ENCODE results near the gene HOXD10.
A peak's percentile ranks its signal among the peaks of the same experiment; 100 is the strongest.

Gene HOXD10

DNA sequence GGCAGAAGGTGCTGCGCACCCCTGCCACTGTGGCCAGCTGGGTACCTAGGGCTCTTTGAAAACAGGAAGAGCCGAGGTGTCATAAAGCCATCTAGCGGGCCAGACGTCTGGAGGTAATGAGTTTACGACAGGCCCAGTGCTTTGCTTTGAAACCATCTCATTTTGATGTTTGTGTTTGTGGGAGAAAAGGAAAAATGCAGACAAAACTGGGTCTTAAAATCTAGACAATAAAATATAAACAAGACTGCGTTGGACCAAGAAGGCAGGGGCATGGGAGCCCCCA, 9.1 kb downstream of the HOXD10 start:
- Histone ChIP-seq H3K36me3 (no peaks in the 10 kb centered on the region), H3K9me3 (ENCODE audit: severe bottlenecking) (peaks cover 17% of the 10 kb centered on the region), H3K27me3 (ENCODE audit: insufficient read depth, low read depth, severe bottlenecking) (peaks cover 94% of the 10 kb centered on the region), H3K4me3 (ENCODE audit: low read depth, low read length) (no peak overlapping the region), H3K27ac (no peak overlapping the region)
- TF ChIP-seq, protein P1, sequence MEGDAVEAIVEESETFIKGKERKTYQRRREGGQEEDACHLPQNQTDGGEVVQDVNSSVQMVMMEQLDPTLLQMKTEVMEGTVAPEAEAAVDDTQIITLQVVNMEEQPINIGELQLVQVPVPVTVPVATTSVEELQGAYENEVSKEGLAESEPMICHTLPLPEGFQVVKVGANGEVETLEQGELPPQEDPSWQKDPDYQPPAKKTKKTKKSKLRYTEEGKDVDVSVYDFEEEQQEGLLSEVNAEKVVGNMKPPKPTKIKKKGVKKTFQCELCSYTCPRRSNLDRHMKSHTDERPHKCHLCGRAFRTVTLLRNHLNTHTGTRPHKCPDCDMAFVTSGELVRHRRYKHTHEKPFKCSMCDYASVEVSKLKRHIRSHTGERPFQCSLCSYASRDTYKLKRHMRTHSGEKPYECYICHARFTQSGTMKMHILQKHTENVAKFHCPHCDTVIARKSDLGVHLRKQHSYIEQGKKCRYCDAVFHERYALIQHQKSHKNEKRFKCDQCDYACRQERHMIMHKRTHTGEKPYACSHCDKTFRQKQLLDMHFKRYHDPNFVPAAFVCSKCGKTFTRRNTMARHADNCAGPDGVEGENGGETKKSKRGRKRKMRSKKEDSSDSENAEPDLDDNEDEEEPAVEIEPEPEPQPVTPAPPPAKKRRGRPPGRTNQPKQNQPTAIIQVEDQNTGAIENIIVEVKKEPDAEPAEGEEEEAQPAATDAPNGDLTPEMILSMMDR (IDR thresholded peaks at IDR 0.05; ENCODE audit: low read depth, low read length), result no peak
- DNase-seq, result no peak

DNA sequence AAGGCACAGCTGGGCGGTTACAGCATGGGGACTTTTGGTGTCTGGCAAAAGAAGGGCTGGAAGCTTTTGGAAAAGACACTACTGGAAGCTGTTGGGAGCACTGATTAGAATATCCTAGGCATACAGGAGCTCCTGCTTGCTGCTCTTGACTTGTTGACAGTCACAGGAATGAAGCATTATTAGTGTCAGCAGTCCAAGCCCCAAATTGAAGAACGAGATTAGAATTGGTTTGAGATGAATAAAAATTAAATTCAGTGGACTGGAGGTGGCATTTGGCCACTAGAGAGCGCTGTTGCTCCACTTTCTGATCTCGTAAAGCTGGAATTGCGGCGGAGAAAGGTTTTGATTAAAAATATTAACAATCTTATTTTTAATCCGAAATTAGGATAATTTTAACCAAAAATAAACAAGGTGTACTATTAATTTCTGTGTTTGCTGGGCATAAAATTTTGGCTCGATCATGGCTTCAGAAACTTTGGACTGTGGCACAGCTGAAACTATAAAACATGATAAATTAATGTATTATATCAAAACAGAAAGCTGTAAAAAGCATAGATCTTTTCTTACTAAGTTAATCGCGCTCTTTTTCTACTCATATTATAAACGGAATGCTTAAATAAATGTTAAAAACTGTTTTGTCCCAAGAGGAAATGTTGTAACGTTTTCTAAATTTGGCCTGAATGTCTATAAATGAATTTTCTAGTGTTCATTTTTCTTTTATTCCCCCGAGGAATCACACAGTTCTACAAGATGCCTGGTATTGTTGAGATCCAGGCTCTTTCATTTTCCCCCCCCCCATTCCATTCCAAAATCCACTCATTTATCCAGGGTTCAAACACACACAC, 10.6 kb downstream of the HOXD10 start:
- Histone ChIP-seq H3K9me3 (ENCODE audit: severe bottlenecking) (peaks cover 9% of the 10 kb centered on the region), H3K36me3 (no peaks in the 10 kb centered on the region), H3K27ac (no peak overlapping the region), H3K27me3 (ENCODE audit: insufficient read depth, low read depth, severe bottlenecking) (peaks cover 94% of the 10 kb centered on the region), H3K4me3 (ENCODE audit: low read depth, low read length) (no peak overlapping the region)
- no peak for DNase-seq
- TF ChIP-seq, protein P1 (IDR thresholded peaks at IDR 0.05; ENCODE audit: low read depth, low read length), result peak; percentile 62

DNA sequence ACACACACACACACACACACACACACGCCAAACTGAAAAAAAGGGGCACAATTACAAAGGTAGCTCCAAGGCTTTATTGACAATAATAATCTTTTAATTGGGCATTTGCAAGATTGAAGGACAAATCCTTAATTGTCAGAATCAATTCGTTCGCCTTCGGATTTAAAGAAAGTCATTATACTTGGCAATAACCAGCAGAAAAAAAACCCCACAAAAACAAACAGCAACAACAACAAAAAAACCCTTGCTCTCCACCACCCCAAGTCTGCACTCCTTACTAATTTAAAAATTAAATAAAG, 11.1 kb downstream of the HOXD10 start:
- TF ChIP-seq, protein P1 (IDR thresholded peaks at IDR 0.05; ENCODE audit: low read depth, low read length), result no peak
- no peak for DNase-seq
- Histone ChIP-seq H3K27ac (no peak overlapping the region), H3K36me3 (no peaks in the 10 kb centered on the region), H3K27me3 (ENCODE audit: insufficient read depth, low read depth, severe bottlenecking) (peaks cover 94% of the 10 kb centered on the region), H3K9me3 (ENCODE audit: severe bottlenecking) (peaks cover 9% of the 10 kb centered on the region), H3K4me3 (ENCODE audit: low read depth, low read length) (no peak overlapping the region)

DNA sequence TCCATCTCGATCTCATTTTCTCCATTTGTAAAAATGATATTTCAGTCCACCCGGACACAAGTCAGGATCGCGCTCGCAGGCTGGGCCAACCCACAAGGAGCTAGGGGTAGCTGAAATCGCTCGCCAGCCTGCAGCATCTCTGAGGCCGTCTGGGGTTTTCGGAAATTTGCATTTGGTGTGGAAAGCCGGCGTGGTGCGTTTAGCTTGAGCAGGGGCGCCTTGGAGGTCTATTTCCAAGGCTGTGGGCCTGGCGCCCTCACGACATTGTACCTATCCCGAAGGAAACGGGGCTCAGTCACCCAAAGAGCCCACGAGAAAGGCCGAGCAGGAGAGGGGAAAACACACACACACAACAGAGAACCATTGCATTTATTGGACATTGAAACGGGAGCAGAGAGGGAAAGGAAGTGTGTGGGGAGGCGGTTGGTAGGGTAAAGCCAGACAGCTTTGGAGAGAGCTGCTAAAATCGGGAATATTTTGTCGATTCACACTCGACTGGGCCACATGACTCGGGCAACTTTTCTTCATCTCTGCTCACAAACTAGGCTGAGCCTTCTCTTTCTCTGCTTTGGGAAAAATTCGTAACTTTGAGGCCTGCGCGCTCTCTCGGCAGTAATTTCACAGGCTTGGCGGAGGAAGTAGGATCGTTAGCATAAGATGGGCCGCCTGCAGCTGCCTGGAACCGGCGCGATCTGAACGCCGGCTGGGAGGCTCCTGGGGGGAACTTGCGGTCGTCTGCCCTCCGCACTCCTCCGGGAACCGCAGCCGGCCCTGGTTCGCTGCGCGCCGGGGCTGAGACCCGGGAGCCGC, 11.8 kb downstream of the HOXD10 start:
- H3K4me3 ChIP-seq (ENCODE audit: low read depth, low read length), result no peak overlapping the region
- peaks cover 94% of the 10 kb centered on the region for H3K27me3 ChIP-seq (ENCODE audit: insufficient read depth, low read depth, severe bottlenecking)
- TF ChIP-seq, protein P1 (IDR thresholded peaks at IDR 0.05; ENCODE audit: low read depth, low read length), result no peak
- DNase-seq, result no peak
- H3K27ac ChIP-seq, result no peak overlapping the region
- H3K36me3 ChIP-seq, result no peaks in the 10 kb centered on the region
- H3K9me3 ChIP-seq (ENCODE audit: severe bottlenecking), result peaks cover 9% of the 10 kb centered on the region

DNA sequence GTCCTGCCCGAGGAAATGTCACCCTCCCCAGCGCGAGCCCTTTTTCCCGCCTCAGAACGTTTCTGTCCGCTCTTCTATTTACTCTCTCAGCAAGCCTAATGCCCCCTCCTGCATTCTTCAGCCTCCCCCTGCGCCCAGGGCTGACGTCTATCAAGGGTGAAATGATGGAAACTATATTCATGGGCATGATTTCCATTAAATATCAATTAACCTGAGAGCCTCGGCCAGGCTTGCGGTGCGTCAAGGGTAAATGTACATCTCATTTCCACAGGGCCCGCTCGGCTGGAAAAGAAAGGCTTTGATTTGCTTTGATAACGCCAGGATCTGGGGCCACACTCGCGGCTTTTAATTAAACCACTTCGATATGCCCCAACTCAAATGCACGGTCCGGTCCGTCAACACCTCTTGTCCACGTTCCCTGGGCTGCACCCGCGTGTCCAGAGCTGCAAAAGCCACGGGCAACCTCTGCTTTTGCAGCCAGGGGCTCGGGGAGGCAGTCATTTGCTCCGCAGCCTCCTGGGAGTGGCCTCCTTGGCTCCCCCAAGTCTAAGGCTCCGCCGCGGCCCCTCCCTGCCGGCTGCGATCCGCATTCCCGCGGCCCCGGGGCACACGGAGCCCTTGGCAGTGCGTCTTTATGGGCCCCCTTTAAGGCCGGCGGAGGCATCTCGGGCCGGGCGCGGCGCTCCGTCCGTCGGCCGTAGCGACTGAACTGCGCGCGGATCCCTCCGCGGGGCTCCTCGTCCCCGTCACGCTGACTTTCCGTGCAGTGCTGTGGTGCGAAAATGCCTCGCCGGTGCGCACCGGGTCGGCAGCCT, 12.6 kb downstream of the HOXD10 start, which contains the start of gene HOXD8:
Gene HOXD8, plus strand, starts transcription at position 724 of the 815 bp plus-strand sequence. CDS start 662 bp downstream, outside the sequence.
- TF ChIP-seq, protein P1 (IDR thresholded peaks at IDR 0.05; ENCODE audit: low read depth, low read length), result no peak
- H3K9me3 ChIP-seq (ENCODE audit: severe bottlenecking), result peaks cover 9% of the 10 kb centered on the region
- H3K27me3 ChIP-seq (ENCODE audit: insufficient read depth, low read depth, severe bottlenecking), result peaks cover 94% of the 10 kb centered on the region
- peak within 1 kb of the TSS; percentile 16 for H3K4me3 ChIP-seq (ENCODE audit: low read depth, low read length)
- H3K27ac ChIP-seq, result no peak within 1 kb of the TSS
- H3K36me3 ChIP-seq, result no peaks in the 10 kb centered on the region
- DNase-seq, result no peak
